ENCODE results near the gene DIPK2B. TPM values are rescaled to one million over a fixed set of nuclear protein-coding genes. Genes with fewer than 3 reads are reported as not detected.

DIPK2B gene
- polyA plus RNA-seq (ENCODE audit: insufficient read depth in 1 of 5, insufficient read length in 5 of 5, low replicate concordance in 1 of 5), result 10 to 100 TPM; 28.7 to 35.6 (median 33.7) TPM
- long read RNA-seq, donor 1, full-length matches to known transcripts, result 16 of 16 reads
- long read RNA-seq, donor 1, partial matches to known transcripts, result 0 of 16 reads
- long read RNA-seq, donor 1, other reads (novel, unspliced or antisense), result 0 of 16 reads
- long read RNA-seq, donor 2, full-length matches to known transcripts, result 4 of 4 reads
- long read RNA-seq, donor 2, partial matches to known transcripts, result 0 of 4 reads
- long read RNA-seq, donor 2, other reads (novel, unspliced or antisense), result 0 of 4 reads
- long read RNA-seq, donor 3, transcript CXorf36-201 (3 exons, 2,513 nt), result major isoform, 11 of 11 reads
- long read RNA-seq, donor 3, partial matches to known transcripts, result 0 of 11 reads
- long read RNA-seq, donor 3, other reads (novel, unspliced or antisense), result 0 of 11 reads
- long read RNA-seq, donor 4, partial matches to known transcripts, result 0 of 2 reads
- long read RNA-seq, donor 4, other reads (novel, unspliced or antisense), result 0 of 2 reads
- long read RNA-seq, donor 5, full-length matches to known transcripts, result 9 of 9 reads
- long read RNA-seq, donor 5, partial matches to known transcripts, result 0 of 9 reads
- long read RNA-seq, donor 5, other reads (novel, unspliced or antisense), result 0 of 9 reads
- long read RNA-seq, donor 6, full-length matches to known transcripts, result 7 of 7 reads
- long read RNA-seq, donor 6, partial matches to known transcripts, result 0 of 7 reads
- long read RNA-seq, donor 6, other reads (novel, unspliced or antisense), result 0 of 7 reads
- long read RNA-seq, donor 7, full-length matches to known transcripts, result 12 of 12 reads
- long read RNA-seq, donor 7, partial matches to known transcripts, result 0 of 12 reads
- long read RNA-seq, donor 7, other reads (novel, unspliced or antisense), result 0 of 12 reads
- long read RNA-seq, donor 8, full-length matches to known transcripts, result 9 of 9 reads
- long read RNA-seq, donor 8, partial matches to known transcripts, result 0 of 9 reads
- long read RNA-seq, donor 8, other reads (novel, unspliced or antisense), result 0 of 9 reads

GRCh38 chrX:45200741-45201234, at the start of gene DIPK2B:
TSS of gene DIPK2B (minus strand) at chrX:45200876. CDS start at chrX:45200826, 50 bp downstream.
- DNase-seq, result peak; percentile 21

- no peak for DNase-seq
Observed at GRCh38 chrX:45240301-45240700, 39.6 kb upstream of the DIPK2B start.

- DNase-seq, result no peak
Observed at GRCh38 chrX:45238489-45238888, 37.8 kb upstream of the DIPK2B start.

GRCh38 chrX:45233531-45233930, 32.9 kb upstream of the DIPK2B start:
- no peak for DNase-seq

GRCh38 chrX:45232139-45232538, 31.5 kb upstream of the DIPK2B start:
- DNase-seq, result no peak

- DNase-seq, result no peak
Observed at GRCh38 chrX:45230410-45230809, 29.7 kb upstream of the DIPK2B start.

- no peak for DNase-seq
Observed at GRCh38 chrX:45229348-45229747, 28.7 kb upstream of the DIPK2B start.

GRCh38 chrX:45228126-45228525, 27.4 kb upstream of the DIPK2B start:
- DNase-seq, result no peak

GRCh38 chrX:45208121-45208856, 7.6 kb upstream of the DIPK2B start:
- no peak for DNase-seq

GRCh38 chrX:45202171-45202570, 1.5 kb upstream of the DIPK2B start:
- no peak for DNase-seq

GRCh38 chrX:45198706-45199105, 2.0 kb downstream of the DIPK2B start:
- no peak for DNase-seq

GRCh38 chrX:45198301-45198700, 2.4 kb downstream of the DIPK2B start:
- DNase-seq, result no peak

GRCh38 chrX:45196701-45197100, 4.0 kb downstream of the DIPK2B start:
- no peak for DNase-seq

- DNase-seq, result no peak
Observed at GRCh38 chrX:45191820-45192409, 8.8 kb downstream of the DIPK2B start.

GRCh38 chrX:45191383-45191782, 9.3 kb downstream of the DIPK2B start:
- no peak for DNase-seq

GRCh38 chrX:45187731-45188130, 12.9 kb downstream of the DIPK2B start:
- no peak for DNase-seq

- DNase-seq, result no peak
Observed at GRCh38 chrX:45186643-45187026, 14.0 kb downstream of the DIPK2B start.

- DNase-seq, result no peak
Observed at GRCh38 chrX:45184211-45184610, 16.5 kb downstream of the DIPK2B start.

- no peak for DNase-seq
Observed at GRCh38 chrX:45172890-45173289, 27.8 kb downstream of the DIPK2B start.

- no peak for DNase-seq
Observed at GRCh38 chrX:45166781-45167180, 33.9 kb downstream of the DIPK2B start.

GRCh38 chrX:45165726-45166125, 35.0 kb downstream of the DIPK2B start:
- DNase-seq, result no peak

Data from right lung (tissue), 10 donors.